Ascending aorta (tissue), 2 donors: ENCODE results near the gene STK39. TPM values are rescaled to one million over a fixed set of nuclear protein-coding genes. Genes with fewer than 3 reads are reported as not detected.

ENCODE experiments used
- DNase-seq, 2 donors: peaks; one replicate each; pipeline ENCODE4 v3.0.0-alpha.2; 2019; ENCODE audit warnings: low spot score in 2 of 2
- H3K27ac ChIP-seq, 2 donors: fragments of 200-600 bp; sonication (generic); one replicate each; pipeline ENCODE4 v1.5.1; 2016 to 2017; ENCODE audit warnings: mild to moderate bottlenecking in 1 of 2
- H3K27me3 ChIP-seq: fragments of 200-600 bp; sonication (generic); one replicate; pipeline ENCODE4 v1.5.1; 2017
- H3K36me3 ChIP-seq, 2 donors: fragments of 200-600 bp; sonication (generic); one replicate each; pipeline ENCODE4 v1.5.1; 2016
- H3K4me1 ChIP-seq, 2 donors: fragments of 200-600 bp; sonication (generic); one replicate each; pipeline ENCODE4 v1.5.1; 2016 to 2017; ENCODE audit warnings: mild to moderate bottlenecking in 1 of 2
- H3K4me3 ChIP-seq, 2 donors: fragments of 200-600 bp; sonication (generic); one replicate each; pipeline ENCODE4 v1.5.1; 2016 to 2017; ENCODE audit warnings: mild to moderate bottlenecking in 1 of 2
- H3K9me3 ChIP-seq, 2 donors: fragments of 200-600 bp; sonication (generic); one replicate each; pipeline ENCODE4 v1.5.1; 2016
- intact Hi-C: fragments of 100-400 bp; cut with DNase I; formaldehyde crosslinking; loops from one replicate; pipeline ENCODE4 v1.15.1; 2023
- total RNA-seq: library from RNA; depleted of rRNA; stranded (reverse); fragments of >200 nt; gene quantifications from one replicate; pipeline ENCODE4 v1.1.0, GENCODE V29; 2016
- TF ChIP-seq, protein P1 (sequence below), 3 experiments: fragments of 200-600 bp in 2 of 3; fragments of 450-650 bp in 1 of 3; sonication (generic) in 2 of 3; IDR thresholded peaks; one replicate each; pipeline ENCODE4 v1.5.1; 2016 to 2019; ENCODE audit warnings: antibody characterized with exemption in 3 of 3, mild to moderate bottlenecking in 1 of 3, moderate library complexity in 1 of 3

The STK39 gene
- total RNA-seq, 1 donor from 2014 or later: 7.5 TPM

- intact Hi-C loops: no loop called here
- TF ChIP-seq, protein P1, sequence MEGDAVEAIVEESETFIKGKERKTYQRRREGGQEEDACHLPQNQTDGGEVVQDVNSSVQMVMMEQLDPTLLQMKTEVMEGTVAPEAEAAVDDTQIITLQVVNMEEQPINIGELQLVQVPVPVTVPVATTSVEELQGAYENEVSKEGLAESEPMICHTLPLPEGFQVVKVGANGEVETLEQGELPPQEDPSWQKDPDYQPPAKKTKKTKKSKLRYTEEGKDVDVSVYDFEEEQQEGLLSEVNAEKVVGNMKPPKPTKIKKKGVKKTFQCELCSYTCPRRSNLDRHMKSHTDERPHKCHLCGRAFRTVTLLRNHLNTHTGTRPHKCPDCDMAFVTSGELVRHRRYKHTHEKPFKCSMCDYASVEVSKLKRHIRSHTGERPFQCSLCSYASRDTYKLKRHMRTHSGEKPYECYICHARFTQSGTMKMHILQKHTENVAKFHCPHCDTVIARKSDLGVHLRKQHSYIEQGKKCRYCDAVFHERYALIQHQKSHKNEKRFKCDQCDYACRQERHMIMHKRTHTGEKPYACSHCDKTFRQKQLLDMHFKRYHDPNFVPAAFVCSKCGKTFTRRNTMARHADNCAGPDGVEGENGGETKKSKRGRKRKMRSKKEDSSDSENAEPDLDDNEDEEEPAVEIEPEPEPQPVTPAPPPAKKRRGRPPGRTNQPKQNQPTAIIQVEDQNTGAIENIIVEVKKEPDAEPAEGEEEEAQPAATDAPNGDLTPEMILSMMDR (IDR thresholded peaks at IDR 0.05): no peak
- no peaks in the 10 kb centered on the region for H3K36me3 ChIP-seq
- H3K4me1 ChIP-seq: no peaks in the 10 kb centered on the region
- H3K9me3 ChIP-seq: no peaks in the 10 kb centered on the region
- no peak for DNase-seq
- no peaks in the 10 kb centered on the region for H3K27me3 ChIP-seq
- H3K4me3 ChIP-seq: no peak overlapping the region
- no peak overlapping the region for H3K27ac ChIP-seq
These were observed 55.2 kb downstream of the STK39 start for GRCh38 chr2:168191955-168192785.

- intact Hi-C loops: no loop called here
- Histone ChIP-seq H3K36me3 (no peaks in the 10 kb centered on the region), H3K4me1 (no peaks in the 10 kb centered on the region), H3K27me3 (no peaks in the 10 kb centered on the region), H3K9me3 (no peaks in the 10 kb centered on the region), H3K27ac (no peak overlapping the region), H3K4me3 (no peak overlapping the region)
- DNase-seq: no peak
- TF ChIP-seq, protein P1 (IDR thresholded peaks at IDR 0.05): no peak
These were observed 56.6 kb downstream of the STK39 start for GRCh38 chr2:168190590-168191336.

DNA sequence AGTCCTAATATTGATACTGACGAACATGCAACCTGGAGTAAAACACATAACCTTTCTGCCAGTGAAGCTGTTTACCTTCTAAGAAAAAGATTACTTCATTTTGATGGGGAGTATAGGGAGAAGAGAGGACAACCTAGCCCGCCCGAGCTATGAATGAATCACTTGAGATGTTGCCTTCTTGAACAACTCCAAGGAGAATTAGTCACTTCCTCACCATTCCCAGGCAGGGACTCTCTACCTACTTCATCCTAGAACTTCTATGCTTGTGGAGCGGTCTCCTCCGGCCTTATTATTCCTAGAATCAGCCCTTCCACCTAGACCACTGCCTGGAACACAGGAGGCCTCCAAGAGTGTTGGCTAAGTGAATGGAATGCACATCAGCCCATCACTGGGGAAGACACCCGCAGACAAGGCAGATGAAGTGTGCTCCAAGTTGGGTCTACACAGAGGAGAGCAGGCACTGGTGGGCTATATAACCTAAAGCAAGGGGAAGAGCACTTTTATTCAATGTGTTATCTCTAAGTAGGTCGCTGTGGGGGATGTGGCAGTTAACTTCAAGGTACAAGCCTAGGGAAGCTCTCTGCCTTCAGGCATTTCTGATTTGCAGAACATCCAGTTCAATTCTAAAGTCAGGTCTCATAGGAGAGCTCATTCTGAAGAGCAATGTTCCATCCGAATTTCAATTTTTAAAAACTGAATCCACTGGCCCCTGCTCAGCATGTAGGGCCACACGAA, 57.4 kb downstream of the STK39 start:
- TF ChIP-seq, protein P1 (IDR thresholded peaks at IDR 0.05): no peak
- H3K36me3 ChIP-seq: no peaks in the 10 kb centered on the region
- no peak for DNase-seq
- no peaks in the 10 kb centered on the region for H3K27me3 ChIP-seq
- H3K9me3 ChIP-seq: no peaks in the 10 kb centered on the region
- H3K4me3 ChIP-seq: no peak overlapping the region
- intact Hi-C loops: no loop called here
- no peaks in the 10 kb centered on the region for H3K4me1 ChIP-seq
- H3K27ac ChIP-seq: no peak overlapping the region

- no peak for DNase-seq
- Histone ChIP-seq H3K27ac (no peak overlapping the region), H3K27me3 (no peaks in the 10 kb centered on the region), H3K36me3 (no peaks in the 10 kb centered on the region), H3K4me3 (no peak overlapping the region), H3K4me1 (peaks cover 0 to 8% of the 10 kb centered on the region in 2 donors), H3K9me3 (no peaks in the 10 kb centered on the region)
- intact Hi-C loops: no loop called here
- TF ChIP-seq, protein P1 (IDR thresholded peaks at IDR 0.05): no peak
These were observed 59.4 kb downstream of the STK39 start for GRCh38 chr2:168188002-168188401.

DNA sequence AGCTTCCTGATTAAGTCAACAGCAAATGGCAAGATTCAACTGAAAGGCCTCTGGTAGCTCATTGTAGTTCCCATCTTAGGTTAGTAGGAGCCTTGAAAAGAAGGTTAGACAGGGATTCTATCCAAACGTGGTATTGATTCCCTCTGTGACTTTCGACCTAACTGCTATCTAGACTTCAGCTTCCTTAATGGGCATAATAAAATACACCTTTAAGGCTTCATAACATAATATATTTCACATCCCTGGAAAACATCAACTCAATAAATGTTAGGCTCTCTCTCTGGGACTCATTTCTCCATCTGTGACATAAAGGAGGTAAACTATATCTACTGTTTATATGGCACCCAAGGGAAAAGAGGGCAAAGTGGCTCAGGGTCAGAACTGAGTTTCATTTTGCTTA, 60.9 kb downstream of the STK39 start:
- TF ChIP-seq, protein P1 (IDR thresholded peaks at IDR 0.05): no peak
- no peak overlapping the region for H3K27ac ChIP-seq
- H3K4me1 ChIP-seq: peaks cover 0 to 8% of the 10 kb centered on the region in 2 donors

More for the DNA sequence above, 60.9 kb downstream of the STK39 start:
- H3K4me3 ChIP-seq: no peak overlapping the region
- H3K36me3 ChIP-seq: no peaks in the 10 kb centered on the region
- no peak for DNase-seq
- no peaks in the 10 kb centered on the region for H3K9me3 ChIP-seq
- intact Hi-C loops: no loop called here
- H3K27me3 ChIP-seq: no peaks in the 10 kb centered on the region
